Tibial nerve (tissue), 4 donors: ENCODE measurements around the gene CDH22.

Experiments
- EP300 ChIP-seq, 2 donors: sonication (generic); formaldehyde crosslinking; IDR thresholded peaks; one replicate each; pipeline ENCODE4 v1.6.1; 2017; ENCODE audit warnings: antibody characterized with exemption in 2 of 2, mild to moderate bottlenecking in 1 of 2
- POLR2A ChIP-seq, 2 donors: fragments of 450-650 bp; IDR thresholded peaks; one replicate each; pipeline ENCODE4 v1.6.1; 2017; ENCODE audit warnings: antibody characterized with exemption in 2 of 2, mild to moderate bottlenecking in 2 of 2, moderate library complexity in 2 of 2
- TF ChIP-seq, protein P1 (sequence below), 5 experiments: fragments of 200-600 bp in 3 of 5; fragments of 450-650 bp in 2 of 5; sonication (generic) in 3 of 5; IDR thresholded peaks; one replicate each; pipeline ENCODE4 v1.5.1; 2016 to 2019; ENCODE audit warnings: antibody characterized with exemption in 5 of 5, mild to moderate bottlenecking in 3 of 5, moderate library complexity in 2 of 5

DNA sequence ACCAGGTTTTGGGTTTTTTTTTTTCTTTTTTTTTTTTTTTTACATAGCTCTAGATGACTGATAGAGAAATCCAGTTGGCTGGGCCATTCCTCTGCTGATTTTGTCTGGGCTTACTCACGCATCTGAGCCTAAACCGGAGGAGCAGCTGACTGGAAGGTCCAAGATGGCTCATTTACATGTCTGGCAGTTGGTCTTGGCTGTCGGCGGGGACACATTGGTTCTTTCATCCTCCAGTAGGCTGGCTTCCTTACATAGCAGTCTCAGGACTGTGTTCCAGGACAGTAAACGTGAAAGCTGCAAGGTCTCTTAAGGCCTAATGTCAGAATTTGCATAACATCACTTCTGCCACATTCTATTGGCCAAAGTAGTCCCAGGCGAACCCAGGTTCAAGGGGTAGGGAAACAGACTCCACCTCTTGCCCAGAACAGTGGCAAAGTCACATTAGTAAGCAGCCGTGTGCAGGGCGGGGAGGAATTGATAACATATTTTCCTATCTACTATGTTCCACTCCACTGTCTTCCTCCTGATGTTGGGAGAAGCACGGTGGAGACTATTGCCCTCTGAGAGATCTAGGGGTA is 87.0 kb downstream of the CDH22 start:
- TF ChIP-seq, protein P1, sequence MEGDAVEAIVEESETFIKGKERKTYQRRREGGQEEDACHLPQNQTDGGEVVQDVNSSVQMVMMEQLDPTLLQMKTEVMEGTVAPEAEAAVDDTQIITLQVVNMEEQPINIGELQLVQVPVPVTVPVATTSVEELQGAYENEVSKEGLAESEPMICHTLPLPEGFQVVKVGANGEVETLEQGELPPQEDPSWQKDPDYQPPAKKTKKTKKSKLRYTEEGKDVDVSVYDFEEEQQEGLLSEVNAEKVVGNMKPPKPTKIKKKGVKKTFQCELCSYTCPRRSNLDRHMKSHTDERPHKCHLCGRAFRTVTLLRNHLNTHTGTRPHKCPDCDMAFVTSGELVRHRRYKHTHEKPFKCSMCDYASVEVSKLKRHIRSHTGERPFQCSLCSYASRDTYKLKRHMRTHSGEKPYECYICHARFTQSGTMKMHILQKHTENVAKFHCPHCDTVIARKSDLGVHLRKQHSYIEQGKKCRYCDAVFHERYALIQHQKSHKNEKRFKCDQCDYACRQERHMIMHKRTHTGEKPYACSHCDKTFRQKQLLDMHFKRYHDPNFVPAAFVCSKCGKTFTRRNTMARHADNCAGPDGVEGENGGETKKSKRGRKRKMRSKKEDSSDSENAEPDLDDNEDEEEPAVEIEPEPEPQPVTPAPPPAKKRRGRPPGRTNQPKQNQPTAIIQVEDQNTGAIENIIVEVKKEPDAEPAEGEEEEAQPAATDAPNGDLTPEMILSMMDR (IDR thresholded peaks at IDR 0.05), result no peak
- TF ChIP-seq POLR2A (IDR thresholded peaks at IDR 0.05) (no peak), EP300 (IDR thresholded peaks at IDR 0.05) (no peak)
